ENCODE results near the gene GPN3. TPM values are rescaled to one million over a fixed set of nuclear protein-coding genes. Genes with fewer than 3 reads are reported as not detected.
"Not testable (repeated sequence)": the region's sequence is repeated elsewhere in the genome, so short reads cannot be mapped to it uniquely, and the experiment has no call there.

Gene GPN3
- total and polyA plus RNA-seq, 2 of the 4 experiments (the other 2 are of a cell fraction): 7.7 to 14.9 TPM

GRCh38 chr12:110421159-110421661 lies 46.8 kb downstream of the GPN3 start:
- ATAC-seq (ENCODE audit: low read depth) (no peak), DNase-seq (no peak)
- ChIA-PET CTCF (no interaction called here), POLR2A (ENCODE audit: unreplicated experiment) (no interaction called here)
- H3K27ac ChIP-seq (ENCODE audit: insufficient read depth, low read length): no peak overlapping the region
- H4K20me1 ChIP-seq (ENCODE audit: insufficient read depth, low read length): no peaks in the 10 kb centered on the region
- no peak overlapping the region for H4K8ac ChIP-seq (ENCODE audit: low read depth in 2 of 2, low read length in 2 of 2)
- H4K91ac ChIP-seq (ENCODE audit: insufficient read depth, low read depth, low read length): no peak overlapping the region
- H4K5ac ChIP-seq (ENCODE audit: low read depth, low read length): no peak overlapping the region
- intact Hi-C loops (cut with micrococcal nuclease): no loop called here
- H2BK5ac ChIP-seq (ENCODE audit: low read depth, low read length, poor library complexity, severe bottlenecking): no peak overlapping the region
- H3K56ac ChIP-seq (ENCODE audit: extremely low read depth, insufficient read depth, low read length): no peak overlapping the region
- in situ Hi-C loops (cut with MboI; ENCODE audit: low sequenced_read_pairs): loop anchor here (5.0 kb wide), 1 partner anchor 329 kb away; no protein-coding TSS in a partner anchor
- no peaks in the 10 kb centered on the region for H3K79me1 ChIP-seq (ENCODE audit: low read depth in 1 of 2, low read length in 2 of 2)
- H3K4me3 ChIP-seq (ENCODE audit: insufficient read depth, low read depth, low read length): no peak overlapping the region
- H2AK5ac ChIP-seq (ENCODE audit: low read depth, low read length): no peak overlapping the region
- H3K4me2 ChIP-seq (ENCODE audit: low read depth, low read length): no peak overlapping the region
- no peak overlapping the region for H3K14ac ChIP-seq (replicated peaks; ENCODE audit: low read depth, low read length)
- 0 out of 2 replicates have a peak, but pooled peaks cover 2% of the 10 kb centered on the region for H3K4me1 ChIP-seq (ENCODE audit: control insufficient read depth, insufficient read depth, low read length)
- dilution Hi-C loops (cut with HindIII; ENCODE audit: low sequenced_read_pairs, unreplicated experiment): no loop called here
- no peak overlapping the region for H3K18ac ChIP-seq (ENCODE audit: low read depth, low read length)
- no peak overlapping the region for H2BK15ac ChIP-seq (ENCODE audit: low read depth, low read length)
- no peak overlapping the region for H2BK120ac ChIP-seq (ENCODE audit: low read depth, low read length)
- no peak overlapping the region for H2BK20ac ChIP-seq (ENCODE audit: low read depth, low read length)
- H3K27me3 ChIP-seq (ENCODE audit: control insufficient read depth, insufficient read depth, low read length): no peaks in the 10 kb centered on the region
- no peaks in the 10 kb centered on the region for H3K36me3 ChIP-seq (ENCODE audit: control insufficient read depth, insufficient read depth, low read length)
- no CpG with 5 or more reads among the region's 3 CpGs for WGBS, 2 experiments (ENCODE audit: extremely low coverage in 2 of 2, insufficient read length in 1 of 2)
- TF ChIP-seq CTCF (conservative IDR thresholded peaks at IDR 0.05; ENCODE audit: low read depth, low read length): no peak
- no peak for TF ChIP-seq BHLHE40 (IDR thresholded peaks at IDR 0.05; ENCODE audit: low read depth, low read length)
- TF ChIP-seq POLR2A (IDR thresholded peaks at IDR 0.05; ENCODE audit: low read depth, low read length): no peak
- TF ChIP-seq RCOR1 (IDR thresholded peaks at IDR 0.05; ENCODE audit: insufficient replicate concordance, low read length): no peak
- no peak for TF ChIP-seq MXI1 (IDR thresholded peaks at IDR 0.05; ENCODE audit: borderline replicate concordance, low read depth, low read length)
- no peak for TF ChIP-seq NFE2L2 (IDR thresholded peaks at IDR 0.05; ENCODE audit: low read depth, low read length)
- no peak for TF ChIP-seq RFX5 (IDR thresholded peaks at IDR 0.05; ENCODE audit: low read depth, low read length)
- no peak for TF ChIP-seq MAFK (IDR thresholded peaks at IDR 0.05; ENCODE audit: low read depth, low read length)
- H3K9me3 ChIP-seq (ENCODE audit: control insufficient read depth, insufficient read depth, low read length): no peaks in the 10 kb centered on the region
- H3K9me1 ChIP-seq (ENCODE audit: insufficient read depth, low read length): no peaks in the 10 kb centered on the region
- H3K9ac ChIP-seq (ENCODE audit: low read depth, low read length): no peak overlapping the region
- no peak overlapping the region for H3K4ac ChIP-seq (ENCODE audit: low read depth, low read length)
- H3K23ac ChIP-seq (ENCODE audit: low read depth, low read length): no peak overlapping the region
- H2AFZ ChIP-seq (replicated peaks; ENCODE audit: low read length, poor library complexity): no peak overlapping the region
- H2AK9ac ChIP-seq (replicated peaks; ENCODE audit: low read depth, low read length, poor library complexity): no peak overlapping the region
- BruUV-seq (replicated peaks): no TSS peak

- H3K27ac ChIP-seq (ENCODE audit: insufficient read depth, low read length); H3K9me3 ChIP-seq (ENCODE audit: control insufficient read depth, insufficient read depth, low read length); H3K9me1 ChIP-seq (ENCODE audit: insufficient read depth, low read length); H3K36me3 ChIP-seq (ENCODE audit: control insufficient read depth, insufficient read depth, low read length); intact Hi-C loops (cut with micrococcal nuclease); H2BK15ac ChIP-seq (ENCODE audit: low read depth, low read length); H3K4me3 ChIP-seq (ENCODE audit: insufficient read depth, low read depth, low read length); H3K4me2 ChIP-seq (ENCODE audit: low read depth, low read length); H2BK20ac ChIP-seq (ENCODE audit: low read depth, low read length); CTCF ChIA-PET; H2BK120ac ChIP-seq (ENCODE audit: low read depth, low read length); H4K91ac ChIP-seq (ENCODE audit: insufficient read depth, low read depth, low read length); BruUV-seq (replicated peaks); H3K27me3 ChIP-seq (ENCODE audit: control insufficient read depth, insufficient read depth, low read length); H3K9ac ChIP-seq (ENCODE audit: low read depth, low read length); H3K56ac ChIP-seq (ENCODE audit: extremely low read depth, insufficient read depth, low read length); H3K23ac ChIP-seq (ENCODE audit: low read depth, low read length); H3K18ac ChIP-seq (ENCODE audit: low read depth, low read length); ATAC-seq (ENCODE audit: low read depth); H3K79me1 ChIP-seq (ENCODE audit: low read depth in 1 of 2, low read length in 2 of 2); H3K14ac ChIP-seq (replicated peaks; ENCODE audit: low read depth, low read length); H2BK5ac ChIP-seq (ENCODE audit: low read depth, low read length, poor library complexity, severe bottlenecking); DNase-seq; H2AK5ac ChIP-seq (ENCODE audit: low read depth, low read length); H2AFZ ChIP-seq (replicated peaks; ENCODE audit: low read length, poor library complexity); H4K20me1 ChIP-seq (ENCODE audit: insufficient read depth, low read length); H3K4me1 ChIP-seq (ENCODE audit: control insufficient read depth, insufficient read depth, low read length); dilution Hi-C loops (cut with HindIII; ENCODE audit: low sequenced_read_pairs, unreplicated experiment); H3K4ac ChIP-seq (ENCODE audit: low read depth, low read length); H2AK9ac ChIP-seq (replicated peaks; ENCODE audit: low read depth, low read length, poor library complexity); H4K8ac ChIP-seq (ENCODE audit: low read depth in 2 of 2, low read length in 2 of 2); H4K5ac ChIP-seq (ENCODE audit: low read depth, low read length): not testable (repeated sequence)
- POLR2A ChIA-PET (ENCODE audit: unreplicated experiment): interaction anchor here (0.6 kb wide), 1 partner anchor 10 kb away, joined by 3 read pairs; no protein-coding TSS in a partner anchor
- in situ Hi-C loops (cut with MboI; ENCODE audit: low sequenced_read_pairs): loop anchor here (5.0 kb wide), 1 partner anchor 328 kb away; no protein-coding TSS in a partner anchor
- no CpG with 5 or more reads among the region's 1 CpG for WGBS, 2 experiments (ENCODE audit: extremely low coverage in 2 of 2, insufficient read length in 1 of 2)
Observed at GRCh38 chr12:110420644-110421043, 47.4 kb downstream of the GPN3 start.

Measured in IMR-90 (cell line).